Fibroblast of the aortic adventitia (primary cell): ENCODE results near the gene SMAD4. TPM values are rescaled to one million over a fixed set of nuclear protein-coding genes. Genes with fewer than 3 reads are reported as not detected.

Source experiments
- DNase-seq: peaks from one replicate; pipeline ENCODE4 v3.0.0-alpha.2; 2010; ENCODE audit warnings: low read depth
- H3K4me3 ChIP-seq: 2 replicates; pipeline ENCODE4 v1.5.1; 2011; ENCODE audit warnings: low read depth, mild to moderate bottlenecking, control low read depth, low read length, moderate library complexity
- total RNA-seq: library from RNA; depleted of rRNA; stranded (reverse); fragments of >200 nt; gene quantifications from 2 replicates; pipeline ENCODE4 v1.2.3, GENCODE V29; 2012; ENCODE audit warnings: low replicate concordance
- TF ChIP-seq, protein P1 (sequence below): IDR thresholded peaks from 2 replicates; pipeline ENCODE4 v1.5.1; 2011; ENCODE audit warnings: mild to moderate bottlenecking, low read length, control low read depth, inconsistent platforms; ENCODE audit not compliant: insufficient read depth

Gene SMAD4
- total RNA-seq, 1 donor: 142 TPM

DNA sequence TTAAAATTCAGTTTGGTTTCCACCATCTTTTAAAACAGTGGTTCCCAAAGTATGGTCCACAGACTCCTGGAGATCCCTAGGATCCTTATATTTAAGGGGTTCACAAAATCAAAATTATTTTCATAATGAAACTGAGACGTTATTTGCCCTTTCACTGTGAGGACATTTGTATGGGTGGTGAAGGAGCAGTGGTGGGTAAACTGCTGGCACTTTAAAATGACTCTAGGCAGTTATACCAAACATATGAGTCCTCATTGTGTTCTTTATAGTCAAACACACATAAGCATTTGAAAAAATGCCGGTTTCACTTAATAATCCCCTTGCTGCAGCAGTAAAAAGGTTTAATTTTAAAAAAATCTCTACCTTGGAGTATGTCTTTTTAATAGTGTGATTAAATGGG is 7.2 kb downstream of the SMAD4 start:
- DNase-seq: no peak
- TF ChIP-seq, protein P1, sequence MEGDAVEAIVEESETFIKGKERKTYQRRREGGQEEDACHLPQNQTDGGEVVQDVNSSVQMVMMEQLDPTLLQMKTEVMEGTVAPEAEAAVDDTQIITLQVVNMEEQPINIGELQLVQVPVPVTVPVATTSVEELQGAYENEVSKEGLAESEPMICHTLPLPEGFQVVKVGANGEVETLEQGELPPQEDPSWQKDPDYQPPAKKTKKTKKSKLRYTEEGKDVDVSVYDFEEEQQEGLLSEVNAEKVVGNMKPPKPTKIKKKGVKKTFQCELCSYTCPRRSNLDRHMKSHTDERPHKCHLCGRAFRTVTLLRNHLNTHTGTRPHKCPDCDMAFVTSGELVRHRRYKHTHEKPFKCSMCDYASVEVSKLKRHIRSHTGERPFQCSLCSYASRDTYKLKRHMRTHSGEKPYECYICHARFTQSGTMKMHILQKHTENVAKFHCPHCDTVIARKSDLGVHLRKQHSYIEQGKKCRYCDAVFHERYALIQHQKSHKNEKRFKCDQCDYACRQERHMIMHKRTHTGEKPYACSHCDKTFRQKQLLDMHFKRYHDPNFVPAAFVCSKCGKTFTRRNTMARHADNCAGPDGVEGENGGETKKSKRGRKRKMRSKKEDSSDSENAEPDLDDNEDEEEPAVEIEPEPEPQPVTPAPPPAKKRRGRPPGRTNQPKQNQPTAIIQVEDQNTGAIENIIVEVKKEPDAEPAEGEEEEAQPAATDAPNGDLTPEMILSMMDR: no peak

DNA sequence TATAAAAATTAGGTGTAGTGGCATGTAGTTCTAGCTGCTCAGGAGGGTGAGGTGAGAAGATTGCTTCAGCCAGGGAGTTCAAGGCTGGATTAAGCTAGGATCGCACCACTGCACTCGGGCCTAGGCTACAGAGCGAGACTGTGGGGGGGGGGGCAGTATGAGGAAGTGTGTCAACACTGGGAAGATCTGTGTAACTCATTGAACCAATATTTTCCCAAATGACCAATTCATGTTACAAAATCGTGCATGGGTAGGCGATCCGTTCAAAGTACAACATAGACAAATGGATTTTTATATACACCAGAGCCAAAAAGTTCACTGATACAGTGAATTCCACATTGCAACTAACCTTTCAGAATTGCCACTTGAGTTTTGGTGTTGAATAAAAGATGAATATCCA is 8.1 kb downstream of the SMAD4 start:
- no peak overlapping the region for H3K4me3 ChIP-seq
- DNase-seq: no peak
- TF ChIP-seq, protein P1: no peak

More for the DNA sequence above, 7.2 kb downstream of the SMAD4 start:
- no peak overlapping the region for H3K4me3 ChIP-seq

- no peak overlapping the region for H3K4me3 ChIP-seq
- peak; percentile 49 for DNase-seq
- TF ChIP-seq, protein P1: no peak
These were observed 9.4 kb downstream of the SMAD4 start for GRCh38 chr18:51039138-51040112.

DNA sequence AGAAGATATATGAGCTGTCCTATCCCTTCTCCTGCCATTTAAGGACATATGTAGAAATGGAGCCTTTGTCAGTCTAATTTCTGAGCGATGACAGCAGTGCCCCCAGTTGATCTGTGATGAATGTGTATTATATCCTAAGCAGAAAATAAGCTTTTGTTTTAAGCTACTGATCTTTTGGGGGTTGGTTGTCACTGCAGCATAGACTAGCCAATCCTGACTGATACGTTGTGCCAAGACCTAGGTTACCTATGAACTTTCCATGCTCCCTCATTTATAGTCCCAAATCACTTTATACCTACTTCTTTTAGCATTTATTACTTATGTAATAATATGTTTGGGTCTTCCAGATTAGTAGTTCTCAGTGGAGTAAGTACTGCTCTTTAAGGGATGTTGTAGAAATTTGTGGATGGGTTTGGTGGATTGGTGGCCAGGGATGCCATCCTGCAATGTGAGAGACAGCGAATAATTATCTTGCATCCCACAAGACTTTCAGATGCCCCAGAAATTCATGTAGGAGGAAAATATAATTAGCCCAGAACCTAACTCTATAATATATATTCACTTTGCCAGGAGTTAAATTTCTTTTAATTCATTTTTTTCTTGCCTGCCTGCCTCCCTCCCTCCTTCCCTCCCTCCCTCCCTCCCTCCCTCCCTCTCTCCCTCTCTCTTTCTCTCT is 11.8 kb downstream of the SMAD4 start:
- DNase-seq: no peak
- TF ChIP-seq, protein P1: no peak
- no peak overlapping the region for H3K4me3 ChIP-seq

DNA sequence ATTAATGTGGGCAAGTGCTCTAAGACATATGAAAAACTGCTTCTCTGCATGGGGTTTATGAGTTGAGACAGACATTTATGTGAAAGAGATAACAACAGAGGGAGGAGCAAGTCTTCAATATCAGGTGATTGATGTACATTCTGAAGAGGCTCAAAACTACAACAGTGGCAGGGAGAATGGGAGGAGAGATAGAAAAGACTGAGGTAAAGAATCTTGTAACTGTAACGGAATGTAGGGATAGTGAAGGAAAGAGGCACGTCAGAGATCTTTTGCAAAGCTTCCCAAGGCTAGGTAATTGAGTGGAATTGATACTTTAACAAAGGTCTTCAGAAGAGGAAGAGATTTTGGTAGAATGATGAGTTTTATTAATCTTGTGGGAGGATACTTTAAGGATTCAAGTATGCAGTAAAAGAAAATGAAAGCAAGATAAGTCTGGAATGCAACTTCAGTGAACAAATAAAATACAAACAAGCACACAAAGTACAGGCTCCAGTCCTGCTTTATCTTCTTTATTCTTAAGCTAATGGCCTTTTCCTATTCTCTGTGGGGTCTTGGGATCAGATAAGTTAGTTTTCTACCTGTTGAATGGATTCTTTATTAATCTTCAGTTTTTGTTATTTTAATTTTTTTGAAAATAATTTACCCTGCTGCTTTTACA is 15.0 kb downstream of the SMAD4 start:
- no peak overlapping the region for H3K4me3 ChIP-seq
- TF ChIP-seq, protein P1: no peak
- no peak for DNase-seq

GRCh38 chr18:51048190-51048589 is 18.2 kb downstream of the SMAD4 start:
- no peak for DNase-seq
- H3K4me3 ChIP-seq: no peak overlapping the region
- TF ChIP-seq, protein P1: no peak
